NT2/D1 (cell line): ENCODE measurements around the gene TMEM169.

Experiments
- SUZ12 ChIP-seq: IDR thresholded peaks from 2 replicates; pipeline ENCODE4 v1.6.1; 2011; ENCODE audit not compliant: insufficient read length, insufficient read depth; ENCODE audit errors: extremely low read depth
- YY1 ChIP-seq: IDR thresholded peaks from 2 replicates; pipeline ENCODE4 v1.6.1; 2011; ENCODE audit not compliant: insufficient read length, insufficient read depth

DNA sequence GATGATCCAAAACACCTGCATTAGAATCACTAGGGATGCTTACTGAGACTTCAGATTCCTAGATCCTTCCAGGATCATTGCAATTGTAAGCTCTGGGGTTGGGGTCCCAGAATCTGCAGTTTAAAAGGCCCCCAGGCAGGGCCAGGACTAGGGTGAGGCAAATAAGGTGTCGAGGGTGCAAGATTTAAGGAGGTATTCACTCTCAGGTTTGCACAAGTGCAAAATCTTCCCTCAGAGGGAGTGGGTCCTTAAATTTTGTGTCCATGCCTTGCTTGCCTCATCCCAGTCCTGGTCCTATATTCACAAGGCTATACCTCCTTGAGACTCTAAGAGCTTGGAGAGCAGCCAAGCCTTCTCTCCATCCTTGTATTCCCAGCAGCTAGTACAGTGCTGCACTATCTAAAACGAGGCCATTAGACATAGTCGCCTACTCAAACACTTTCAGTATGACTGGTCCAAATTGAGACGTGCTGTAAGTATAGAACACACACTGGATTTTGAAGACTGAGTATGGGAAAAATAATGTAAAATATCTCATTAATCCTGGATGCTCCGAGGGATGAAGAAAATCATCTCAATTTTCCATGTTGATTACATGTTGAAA, 36.7 kb upstream of the TMEM169 start:
- TF ChIP-seq YY1 (no peak), SUZ12 (no peak)
